ENCODE data around the gene MAP3K21. TPM values are rescaled to one million over a fixed set of nuclear protein-coding genes. Genes with fewer than 3 reads are reported as not detected.

MAP3K21 gene
- total RNA-seq, 1 donor from 2014 or later = 5.4 TPM

DNA sequence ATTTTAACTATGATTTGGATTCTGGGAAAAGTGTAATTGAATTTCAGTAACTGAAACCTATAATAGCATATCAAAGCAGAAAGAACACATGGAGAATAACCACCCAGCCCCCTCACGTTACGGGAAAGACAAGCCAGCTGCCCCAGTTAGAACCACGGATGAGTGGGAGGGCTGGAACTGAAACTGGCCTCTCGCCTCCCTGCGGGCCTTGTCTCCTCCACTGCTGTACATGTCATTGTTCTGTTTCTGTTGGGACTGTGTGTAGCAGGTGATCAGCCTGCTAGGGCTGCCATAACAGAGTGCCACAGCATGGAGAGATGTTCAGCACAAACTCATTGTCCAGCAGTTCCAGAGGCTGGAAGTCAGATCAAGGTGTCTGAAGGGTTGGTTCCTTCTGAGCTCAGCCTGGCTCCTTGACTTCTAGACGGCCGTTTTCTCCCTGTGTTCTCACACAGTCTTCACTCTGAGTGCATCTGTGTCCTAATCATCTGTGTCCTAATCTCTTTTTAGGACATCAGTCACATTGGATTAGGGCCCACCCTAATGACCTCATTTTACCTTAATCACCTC, 52.4 kb downstream of the MAP3K21 start:
- TF ChIP-seq EZH2 (IDR thresholded peaks at IDR 0.05) (no peak), EZH2phosphoT487 (IDR thresholded peaks at IDR 0.05) (no peak)
- TF ChIP-seq, protein P1, sequence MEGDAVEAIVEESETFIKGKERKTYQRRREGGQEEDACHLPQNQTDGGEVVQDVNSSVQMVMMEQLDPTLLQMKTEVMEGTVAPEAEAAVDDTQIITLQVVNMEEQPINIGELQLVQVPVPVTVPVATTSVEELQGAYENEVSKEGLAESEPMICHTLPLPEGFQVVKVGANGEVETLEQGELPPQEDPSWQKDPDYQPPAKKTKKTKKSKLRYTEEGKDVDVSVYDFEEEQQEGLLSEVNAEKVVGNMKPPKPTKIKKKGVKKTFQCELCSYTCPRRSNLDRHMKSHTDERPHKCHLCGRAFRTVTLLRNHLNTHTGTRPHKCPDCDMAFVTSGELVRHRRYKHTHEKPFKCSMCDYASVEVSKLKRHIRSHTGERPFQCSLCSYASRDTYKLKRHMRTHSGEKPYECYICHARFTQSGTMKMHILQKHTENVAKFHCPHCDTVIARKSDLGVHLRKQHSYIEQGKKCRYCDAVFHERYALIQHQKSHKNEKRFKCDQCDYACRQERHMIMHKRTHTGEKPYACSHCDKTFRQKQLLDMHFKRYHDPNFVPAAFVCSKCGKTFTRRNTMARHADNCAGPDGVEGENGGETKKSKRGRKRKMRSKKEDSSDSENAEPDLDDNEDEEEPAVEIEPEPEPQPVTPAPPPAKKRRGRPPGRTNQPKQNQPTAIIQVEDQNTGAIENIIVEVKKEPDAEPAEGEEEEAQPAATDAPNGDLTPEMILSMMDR (IDR thresholded peaks at IDR 0.05) = no peak

DNA sequence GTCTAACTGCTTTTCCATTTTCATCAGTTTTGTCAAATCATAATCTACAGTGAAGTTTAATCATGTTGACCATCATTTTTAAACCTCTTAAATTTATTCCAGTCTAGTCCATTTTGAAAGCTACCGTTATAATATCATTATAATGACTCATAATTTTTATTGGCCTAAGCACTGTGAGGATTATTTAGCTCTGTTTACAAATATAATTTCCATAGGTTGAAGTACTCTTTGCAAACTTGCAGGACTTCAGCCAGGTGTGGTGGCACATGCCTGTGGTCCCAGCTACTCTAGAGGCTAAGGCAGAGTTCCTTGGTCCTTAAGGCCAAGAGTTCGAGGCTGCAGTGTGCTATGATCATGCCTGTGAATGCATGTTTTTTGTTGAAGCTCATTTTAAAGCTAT, 54.3 kb downstream of the MAP3K21 start:
- H3K27ac Mint-ChIP-seq = no peak overlapping the region
- TF ChIP-seq EZH2 (IDR thresholded peaks at IDR 0.05) = no peak
- TF ChIP-seq EZH2phosphoT487 (IDR thresholded peaks at IDR 0.05) = no peak
- TF ChIP-seq, protein P1 (IDR thresholded peaks at IDR 0.05) = no peak
- H3K9me3 Mint-ChIP-seq = peaks cover 12% of the 10 kb centered on the region

More for the DNA sequence above, 52.4 kb downstream of the MAP3K21 start:
- H3K4me3 Mint-ChIP-seq = no peak overlapping the region
- Histone ChIP-seq H3K4me1 (no peaks in the 10 kb centered on the region), H4K20me1 (ENCODE audit: low read depth) (no peaks in the 10 kb centered on the region), H3K4me3 (no peak overlapping the region), H3K4me2 (no peak overlapping the region), H3F3A (ENCODE audit: low read depth) (no peaks in the 10 kb centered on the region), H2AFZ (replicated peaks) (no peak overlapping the region), H3K27ac (no peak overlapping the region), H3K27me3 (no peaks in the 10 kb centered on the region), H3K79me2 (ENCODE audit: low read depth) (no peaks in the 10 kb centered on the region), H3K36me3 (no peaks in the 10 kb centered on the region), H3K9ac (no peak overlapping the region), H3K9me3 (ENCODE audit: low read depth) (no peaks in the 10 kb centered on the region)
- H3K4me1 Mint-ChIP-seq = no peaks in the 10 kb centered on the region
- H3K36me3 Mint-ChIP-seq = peaks cover 8% of the 10 kb centered on the region
- H3K27ac Mint-ChIP-seq = no peak overlapping the region
- H3K27me3 Mint-ChIP-seq (ENCODE audit: insufficient read depth, low read depth) = no peaks in the 10 kb centered on the region
- no peak for DNase-seq (ENCODE audit: low spot score)
- peaks cover 12% of the 10 kb centered on the region for H3K9me3 Mint-ChIP-seq

DNA sequence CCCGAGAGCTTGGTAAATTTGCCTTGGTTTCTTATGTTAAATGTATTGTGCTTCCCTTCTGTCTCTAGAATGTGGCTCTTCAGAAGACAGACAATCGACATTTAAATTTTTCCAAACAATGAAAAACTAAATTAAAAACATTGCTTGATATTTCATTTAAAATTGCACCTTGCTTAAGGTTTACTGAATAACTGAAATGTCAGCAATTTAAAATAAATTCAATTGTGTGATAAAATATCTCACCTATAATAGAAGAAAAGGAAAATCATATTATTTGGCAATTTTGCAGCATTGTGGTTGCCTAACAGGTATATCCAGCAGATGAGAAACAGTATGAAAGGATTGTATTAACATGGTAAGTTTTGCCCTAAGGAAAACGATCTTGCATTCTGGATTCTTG, 56.5 kb downstream of the MAP3K21 start:
- Histone ChIP-seq H3K9ac (no peak overlapping the region), H3K36me3 (no peaks in the 10 kb centered on the region), H3K79me2 (ENCODE audit: low read depth) (no peaks in the 10 kb centered on the region), H3K4me3 (no peak overlapping the region), H3K4me1 (no peaks in the 10 kb centered on the region), H3K27me3 (no peaks in the 10 kb centered on the region), H3K27ac (no peak overlapping the region), H3K9me3 (ENCODE audit: low read depth) (no peaks in the 10 kb centered on the region), H2AFZ (replicated peaks) (no peak overlapping the region), H3K4me2 (no peak overlapping the region), H3F3A (ENCODE audit: low read depth) (no peaks in the 10 kb centered on the region), H4K20me1 (ENCODE audit: low read depth) (no peaks in the 10 kb centered on the region)
- no peaks in the 10 kb centered on the region for H3K27me3 Mint-ChIP-seq (ENCODE audit: insufficient read depth, low read depth)
- peaks cover 12% of the 10 kb centered on the region for H3K9me3 Mint-ChIP-seq
- H3K27ac Mint-ChIP-seq = no peak overlapping the region
- TF ChIP-seq EZH2phosphoT487 (IDR thresholded peaks at IDR 0.05) (no peak), EZH2 (IDR thresholded peaks at IDR 0.05) (no peak)
- TF ChIP-seq, protein P1 (IDR thresholded peaks at IDR 0.05) = no peak
- peaks cover 8% of the 10 kb centered on the region for H3K36me3 Mint-ChIP-seq
- DNase-seq (ENCODE audit: low spot score) = no peak
- no peaks in the 10 kb centered on the region for H3K4me1 Mint-ChIP-seq
- no peak overlapping the region for H3K4me3 Mint-ChIP-seq

More for the DNA sequence above, 54.3 kb downstream of the MAP3K21 start:
- Mint-ChIP-seq H3K4me3 (no peak overlapping the region), H3K36me3 (peaks cover 8% of the 10 kb centered on the region), H3K27me3 (ENCODE audit: insufficient read depth, low read depth) (no peaks in the 10 kb centered on the region), H3K4me1 (no peaks in the 10 kb centered on the region)
- Histone ChIP-seq H3K4me2 (no peak overlapping the region), H3K9ac (no peak overlapping the region), H3K79me2 (ENCODE audit: low read depth) (no peaks in the 10 kb centered on the region), H3K4me3 (no peak overlapping the region), H2AFZ (replicated peaks) (no peak overlapping the region), H3K4me1 (no peaks in the 10 kb centered on the region), H4K20me1 (ENCODE audit: low read depth) (no peaks in the 10 kb centered on the region), H3K27ac (no peak overlapping the region), H3K27me3 (no peaks in the 10 kb centered on the region), H3K9me3 (ENCODE audit: low read depth) (no peaks in the 10 kb centered on the region), H3K36me3 (no peaks in the 10 kb centered on the region), H3F3A (ENCODE audit: low read depth) (no peaks in the 10 kb centered on the region)
- no peak for DNase-seq (ENCODE audit: low spot score)
